Right renal cortex interstitium (tissue), 3 donors: ENCODE data around the gene OR13C4. TPM values are rescaled to one million over a fixed set of nuclear protein-coding genes. Genes with fewer than 3 reads are reported as not detected.
"Not testable (repeated sequence)": the region's sequence is repeated elsewhere in the genome, so short reads cannot be mapped to it uniquely, and the experiment has no call there.

Experiments used
- DNase-seq, 3 donors: peaks; one replicate each; pipeline ENCODE4 v3.0.0-alpha.2; 2013; ENCODE audit warnings: low read depth in 3 of 3, low spot score in 2 of 3
- polyA plus RNA-seq, 3 donors: library from polyadenylated mRNA; unstranded; fragments of 120-200 nt; gene quantifications; one replicate each; pipeline ENCODE4 v1.2.1, GENCODE V29; 2013; ENCODE audit not compliant: insufficient read length in 3 of 3

The OR13C4 gene
- polyA plus RNA-seq = not detected

DNA sequence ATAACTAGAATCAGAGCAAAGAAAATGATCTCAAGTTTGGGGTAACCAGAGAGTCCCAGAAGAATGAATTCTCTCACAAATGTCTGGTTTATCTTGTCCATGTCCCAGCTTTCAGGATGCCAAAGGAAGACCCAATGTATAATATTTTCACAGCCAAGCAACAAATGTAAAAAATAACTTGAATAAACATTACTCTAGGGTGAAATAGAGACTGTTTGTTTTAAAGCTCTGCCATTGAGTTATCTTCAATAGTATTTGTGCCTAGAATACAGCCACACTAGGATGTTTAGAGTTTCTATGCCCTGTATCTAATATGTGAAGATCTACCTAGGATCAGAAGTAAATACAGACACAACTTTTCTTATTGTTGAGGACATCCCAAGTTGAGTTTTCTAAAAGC, at the start of gene OR13C4:
TSS of gene OR13C4 (minus strand) at position 101 of the 400 bp plus-strand sequence. CDS start at position 101, 0 bp downstream.
- DNase-seq = no peak

DNA sequence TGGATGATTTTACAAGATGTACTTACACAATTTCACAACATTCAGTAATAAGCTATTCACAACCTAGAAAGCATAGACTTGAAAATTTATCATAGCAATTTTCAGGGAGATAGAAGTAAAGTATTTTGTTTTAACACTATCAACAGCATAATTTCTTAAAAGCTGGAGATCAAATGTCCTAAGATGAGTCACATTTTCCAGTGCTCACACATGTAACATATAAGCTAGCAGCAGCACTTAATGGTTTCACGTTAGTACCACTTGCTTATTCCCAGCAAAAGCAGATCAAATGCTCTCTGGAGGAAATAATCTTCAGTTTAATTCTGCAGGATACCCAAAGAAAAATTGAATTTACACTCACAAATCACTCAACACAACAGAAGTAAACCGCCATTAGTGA, 48.4 kb upstream of the OR13C4 start:
- no peak for DNase-seq

DNA sequence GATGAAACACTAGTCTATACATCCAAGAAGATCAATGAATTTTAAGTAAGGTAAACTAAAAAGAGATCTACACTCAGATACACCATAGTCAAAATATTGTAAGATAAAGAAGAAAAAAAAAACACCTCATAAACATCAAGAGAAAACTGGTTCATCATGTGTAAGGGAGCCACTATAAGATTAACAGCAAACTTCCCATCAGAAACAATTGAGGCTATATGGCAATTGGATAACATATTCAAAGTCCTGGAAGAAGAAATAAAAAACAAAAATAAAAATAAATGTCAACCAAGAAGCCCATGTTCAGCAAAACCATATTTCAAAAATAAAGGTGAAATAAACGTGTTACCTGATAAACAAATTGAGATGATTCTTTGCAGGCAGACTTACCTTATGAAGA, 45.6 kb upstream of the OR13C4 start:
- no peak for DNase-seq

DNA sequence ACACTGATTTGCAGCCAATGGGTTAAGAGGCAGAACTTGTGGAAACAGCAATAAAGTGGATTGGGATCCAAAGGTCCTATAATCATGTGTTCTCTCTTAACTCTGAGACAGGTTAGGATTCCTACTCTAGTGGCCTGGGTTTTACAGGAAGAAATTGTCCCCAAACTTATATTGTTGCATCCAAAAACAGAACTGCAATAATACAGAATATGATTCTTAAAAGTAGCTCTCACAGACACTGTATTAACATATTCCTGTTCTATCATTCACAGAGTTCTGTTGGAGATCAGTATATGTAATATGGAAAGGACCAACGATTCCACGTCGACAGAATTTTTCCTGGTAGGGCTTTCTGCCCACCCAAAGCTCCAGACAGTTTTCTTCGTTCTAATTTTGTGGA, 41.9 kb upstream of the OR13C4 start, which contains the start of gene OR13C8:
TSS of gene OR13C8 (plus strand) at position 301 of the 400 bp plus-strand sequence. CDS start at position 301, 0 bp downstream.
- no peak for DNase-seq

DNA sequence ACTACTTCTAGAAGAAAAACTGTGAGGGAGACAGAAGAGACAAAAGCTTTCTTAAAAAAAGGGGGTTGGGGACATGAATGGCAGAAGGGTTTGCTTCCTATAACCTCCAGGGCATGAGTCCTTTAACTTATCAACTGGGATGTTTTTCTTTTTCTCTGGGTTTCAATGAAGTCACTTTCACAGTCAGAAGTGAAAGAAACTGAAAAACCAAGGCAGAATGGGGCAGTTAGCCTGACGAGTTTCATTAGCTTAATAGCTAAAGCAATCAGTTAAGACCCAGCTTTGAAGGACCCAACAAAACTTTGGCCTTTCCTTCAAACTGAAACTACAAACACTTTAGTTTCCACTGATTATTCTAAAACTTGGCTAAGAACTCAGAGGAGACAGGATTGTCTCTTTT, 37.3 kb upstream of the OR13C4 start:
- no peak for DNase-seq

DNA sequence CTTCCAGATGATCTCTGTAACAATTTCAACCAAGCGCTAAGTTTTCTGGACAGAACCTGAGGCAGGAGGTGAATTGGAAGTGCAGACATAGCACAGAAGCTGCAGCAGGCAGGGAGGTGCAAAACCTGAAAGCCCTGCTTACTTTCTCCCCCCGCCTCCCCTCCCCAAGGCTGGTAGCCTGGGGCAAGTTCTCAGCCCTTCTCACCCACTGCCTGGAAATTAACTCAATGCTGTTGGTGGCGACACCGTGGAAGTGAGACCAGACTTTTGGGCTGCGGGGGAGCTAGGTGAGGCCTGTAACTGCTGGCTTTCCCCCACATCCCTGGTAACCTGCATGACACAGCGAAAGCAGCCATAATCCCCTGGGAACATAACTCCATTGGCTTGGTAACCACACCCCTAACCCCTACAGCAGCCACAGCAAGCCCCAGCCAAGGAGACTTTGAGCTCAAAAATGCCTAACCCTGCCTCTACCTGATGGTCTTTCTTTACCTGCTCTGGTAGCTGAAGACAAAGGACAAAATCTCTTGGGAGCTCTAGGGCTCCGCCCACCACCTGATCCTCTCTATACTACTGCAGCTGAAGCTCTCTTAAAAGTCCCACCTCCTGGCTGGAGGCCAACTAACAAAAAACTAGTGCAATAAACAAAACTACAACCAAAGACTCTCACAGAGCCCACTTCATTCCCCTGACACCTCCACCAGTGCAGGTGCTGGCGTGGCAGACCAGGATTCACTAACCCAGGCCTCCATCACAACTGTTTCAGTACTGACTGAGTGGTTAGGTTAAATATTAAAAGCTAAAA, 30.0 kb upstream of the OR13C4 start:
- DNase-seq = no peak

DNA sequence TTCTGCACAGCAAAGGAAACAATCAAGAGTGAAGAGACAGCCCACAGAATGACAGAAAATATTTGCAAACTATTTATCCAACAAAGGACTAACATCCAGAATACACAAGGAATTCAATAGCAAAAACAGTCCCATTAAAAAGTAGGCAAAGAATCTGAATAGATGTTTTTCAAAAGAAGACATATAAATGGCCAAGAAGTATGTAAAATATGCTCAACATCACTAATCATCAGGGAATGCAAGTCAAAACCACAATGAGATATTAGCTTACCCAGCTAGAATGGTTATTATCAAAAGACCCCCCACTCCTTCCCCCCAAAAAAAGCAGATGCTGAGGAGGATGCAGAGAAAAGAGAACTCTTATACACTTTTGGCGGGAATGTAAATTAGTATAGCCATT, 28.5 kb upstream of the OR13C4 start:
- no peak for DNase-seq

DNA sequence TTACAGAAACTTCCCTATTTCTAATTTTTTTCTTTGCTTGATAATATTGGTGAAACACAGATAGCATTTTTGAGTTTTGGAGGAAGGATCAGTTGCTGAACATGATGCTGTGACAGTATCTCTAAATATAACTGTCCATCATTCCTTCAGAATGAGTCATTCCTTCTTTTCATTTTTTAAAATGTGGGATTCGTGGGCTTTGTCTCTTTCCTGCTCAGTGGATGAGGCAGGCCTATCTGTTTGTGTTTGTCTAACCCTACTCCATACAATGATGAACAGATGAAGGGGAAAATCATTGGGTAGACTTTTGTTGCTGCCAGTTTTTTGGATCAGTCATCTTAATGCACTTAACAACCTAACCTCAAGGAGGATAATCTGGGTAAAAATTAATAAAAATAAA, 26.3 kb upstream of the OR13C4 start:
- DNase-seq = no peak

DNA sequence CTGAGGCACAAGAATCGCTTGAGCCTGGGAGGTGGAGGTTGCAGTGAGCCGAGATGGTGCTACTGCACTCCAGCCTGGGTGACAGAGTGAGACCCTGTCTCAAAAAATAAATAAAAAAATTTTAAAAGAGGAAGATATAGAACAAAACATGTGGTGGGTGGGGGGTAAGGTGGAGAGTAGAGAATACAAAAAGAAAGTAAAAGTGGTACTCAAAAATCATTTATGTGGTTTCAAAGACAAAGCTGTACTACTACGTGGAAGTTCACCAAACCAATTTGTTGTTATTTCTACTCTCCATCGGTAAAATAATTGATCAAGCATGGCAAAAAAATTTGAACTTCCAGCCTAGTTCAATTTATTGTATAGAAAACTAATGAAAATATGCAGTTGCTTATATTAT, 17.6 kb upstream of the OR13C4 start:
- no peak for DNase-seq

DNA sequence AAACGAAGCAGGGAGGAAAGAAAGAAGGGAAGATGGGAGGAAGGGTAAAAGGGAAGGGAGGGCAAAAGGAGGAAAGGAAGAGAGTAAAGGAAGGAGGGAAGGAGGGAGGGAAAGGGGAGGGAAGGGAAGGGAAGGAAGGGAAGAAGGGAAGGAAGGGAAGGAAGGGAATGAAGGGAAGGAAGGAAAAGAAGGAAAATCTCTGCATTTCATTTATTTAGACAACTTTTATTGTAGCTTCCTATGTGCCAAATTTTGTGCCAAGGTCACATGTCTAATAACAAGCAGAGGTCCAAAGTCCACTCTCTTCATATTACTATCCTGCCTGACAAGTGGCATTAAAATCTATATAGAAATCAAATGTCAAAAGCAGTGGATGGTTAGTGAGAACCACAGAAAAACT, 12.3 kb upstream of the OR13C4 start:
- DNase-seq = no peak

DNA sequence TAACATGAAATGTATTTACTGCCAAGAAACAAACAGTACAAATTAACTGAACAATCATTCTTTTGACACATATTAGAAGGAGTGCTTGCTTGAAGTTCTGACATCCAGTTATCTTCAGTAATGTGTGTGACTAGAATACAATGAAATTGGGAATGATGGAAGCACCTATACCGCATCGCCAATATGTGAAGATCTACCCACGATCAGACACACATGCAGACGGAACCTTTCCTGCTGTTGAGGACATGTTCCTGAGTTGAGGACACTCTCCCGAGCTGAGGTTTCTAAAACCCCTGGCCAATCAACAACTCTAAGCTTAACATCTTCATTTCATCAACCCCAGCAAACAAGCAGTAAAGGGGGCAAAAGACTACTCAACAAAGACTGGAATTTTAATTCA, 9.7 kb upstream of the OR13C4 start, which contains the start of gene OR13C3:
TSS of gene OR13C3 (minus strand) at position 101 of the 400 bp plus-strand sequence. CDS start 133 bp downstream, outside the sequence.
- no peak for DNase-seq

DNA sequence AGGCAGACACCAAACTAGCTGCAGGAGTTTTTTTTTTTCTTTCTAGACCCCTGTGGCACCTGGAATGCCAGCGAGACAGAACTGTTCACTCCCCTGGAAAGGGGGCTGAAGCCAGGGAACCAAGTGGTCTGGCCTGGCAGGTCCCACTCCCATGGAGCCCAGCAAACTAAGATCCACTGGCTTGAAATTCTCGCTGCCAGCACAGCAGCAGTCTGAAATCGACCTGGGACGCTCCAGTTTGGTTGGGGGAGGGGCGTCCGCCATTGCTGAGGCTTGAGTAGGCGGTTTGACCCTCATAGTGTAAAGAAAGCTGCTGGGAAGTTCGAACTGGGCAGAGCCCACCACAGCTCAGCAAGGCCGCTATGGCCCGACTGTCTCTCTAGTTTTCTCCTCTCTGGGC, 6.8 kb downstream of the OR13C4 start:
- not testable (repeated sequence) for DNase-seq

DNA sequence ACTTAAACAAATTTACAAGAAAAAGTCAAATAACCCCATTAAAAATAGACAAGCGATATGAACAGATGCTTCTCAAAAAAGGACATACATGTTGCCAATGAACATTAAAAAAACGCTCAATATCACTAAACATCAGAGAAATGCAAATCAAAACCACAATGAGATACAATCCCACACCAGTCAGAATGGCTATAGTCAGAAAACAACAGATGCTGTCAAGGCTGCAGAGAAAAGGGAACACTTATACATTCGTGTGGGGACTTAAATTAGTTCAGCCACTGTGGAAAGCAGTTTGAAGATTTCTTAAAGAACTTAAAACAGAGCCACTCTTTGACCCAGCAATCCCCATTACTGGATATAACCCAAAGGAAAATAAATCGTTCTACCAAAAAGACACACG, 12.1 kb downstream of the OR13C4 start:
- DNase-seq = no peak

DNA sequence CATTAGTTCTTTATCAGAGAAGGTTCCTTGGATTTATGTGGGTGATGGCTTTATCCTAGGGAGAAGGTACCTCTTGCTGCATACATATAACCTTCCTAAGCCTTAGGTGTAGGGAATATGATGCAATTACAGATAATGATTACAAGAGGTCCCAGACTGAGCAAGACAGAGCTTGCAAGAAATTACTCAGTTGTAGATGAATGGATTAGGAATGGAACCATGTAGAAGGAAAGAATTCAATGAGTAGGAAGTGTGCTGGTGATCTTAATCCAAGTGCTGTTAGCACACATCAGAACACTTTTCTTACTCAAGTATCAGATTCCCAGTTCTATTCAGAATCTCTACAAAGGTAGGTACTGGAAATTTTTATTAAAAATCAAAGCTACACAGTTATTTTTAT, 20.4 kb downstream of the OR13C4 start:
- DNase-seq = no peak

DNA sequence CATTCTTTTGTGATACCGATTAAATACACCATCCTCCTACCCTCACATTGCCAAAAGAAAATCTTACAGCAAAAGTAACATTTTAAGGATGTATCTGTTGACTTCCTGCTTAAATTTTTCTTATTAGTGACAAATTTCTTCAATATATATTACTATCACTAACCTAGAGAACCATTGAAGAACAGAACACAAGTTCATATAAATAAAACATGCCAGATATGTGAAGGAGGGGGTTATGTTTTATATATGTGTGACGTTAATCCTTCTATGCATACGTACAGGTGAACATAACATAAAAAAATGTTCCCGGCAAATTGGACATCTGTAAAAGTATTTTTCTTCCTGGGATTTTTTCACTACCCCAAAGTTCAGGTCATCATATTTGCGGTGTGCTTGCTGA, 23.0 kb downstream of the OR13C4 start, which contains the start of gene OR13F1:
TSS of gene OR13F1 (plus strand) at position 301 of the 400 bp plus-strand sequence. CDS start at position 301, 0 bp downstream.
- no peak for DNase-seq

DNA sequence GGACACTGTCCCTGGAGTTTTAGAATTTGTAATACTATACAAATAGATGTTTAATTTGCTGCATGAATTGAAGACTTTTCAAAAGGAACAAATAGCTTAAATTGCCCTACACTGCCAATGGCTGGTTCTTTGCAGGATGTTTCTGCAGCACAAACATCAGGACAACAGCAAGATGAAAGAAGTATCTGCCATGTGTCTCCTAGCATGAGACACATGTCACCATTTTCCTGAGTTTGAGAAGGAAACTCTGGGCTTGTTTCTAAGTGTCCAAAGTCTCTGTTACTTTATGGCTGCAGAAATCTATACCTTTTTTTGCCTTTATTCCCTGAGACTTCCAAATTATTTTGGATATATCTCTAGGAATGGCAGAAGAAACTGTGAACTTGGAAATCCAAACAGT, 23.6 kb downstream of the OR13C4 start:
- DNase-seq = no peak

DNA sequence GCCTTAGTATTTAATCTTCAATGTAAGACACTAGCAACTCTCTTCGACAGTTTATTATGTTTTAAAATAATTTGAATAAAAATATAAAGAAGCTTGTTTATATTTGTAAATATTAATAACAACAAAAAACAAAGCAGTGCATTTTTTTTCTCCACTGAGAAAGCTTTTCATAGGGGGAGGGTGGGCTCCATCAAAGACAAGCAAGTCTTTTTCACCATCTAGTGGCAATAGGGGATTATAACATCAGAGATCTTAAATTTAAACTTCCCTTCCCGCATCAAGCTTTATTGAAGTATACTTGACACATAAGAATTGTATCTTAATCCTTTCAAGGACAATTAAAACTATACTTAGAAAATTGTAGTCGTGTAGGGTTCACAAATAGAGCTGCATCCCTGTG, 32.2 kb downstream of the OR13C4 start:
- peak in 2 of 3 donors; percentile 2 for DNase-seq

DNA sequence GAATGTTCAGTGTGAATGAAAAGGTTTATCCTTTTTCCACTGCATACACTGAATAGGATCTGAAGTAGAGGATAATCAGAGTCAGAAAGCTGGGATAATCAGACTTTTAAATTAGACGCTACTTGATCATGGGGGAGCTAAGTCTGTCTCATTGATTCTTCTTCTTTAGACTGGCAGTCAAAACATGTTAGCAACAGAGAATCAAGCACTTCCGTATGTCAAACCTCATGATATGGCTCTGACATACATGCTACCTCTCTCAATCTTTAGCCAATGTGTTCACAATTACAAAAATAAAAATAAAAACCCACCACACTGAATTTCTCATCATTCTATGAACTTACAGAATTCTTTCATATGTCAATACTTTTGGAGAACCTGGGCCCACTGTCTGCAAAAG, 42.0 kb downstream of the OR13C4 start:
- no peak for DNase-seq

DNA sequence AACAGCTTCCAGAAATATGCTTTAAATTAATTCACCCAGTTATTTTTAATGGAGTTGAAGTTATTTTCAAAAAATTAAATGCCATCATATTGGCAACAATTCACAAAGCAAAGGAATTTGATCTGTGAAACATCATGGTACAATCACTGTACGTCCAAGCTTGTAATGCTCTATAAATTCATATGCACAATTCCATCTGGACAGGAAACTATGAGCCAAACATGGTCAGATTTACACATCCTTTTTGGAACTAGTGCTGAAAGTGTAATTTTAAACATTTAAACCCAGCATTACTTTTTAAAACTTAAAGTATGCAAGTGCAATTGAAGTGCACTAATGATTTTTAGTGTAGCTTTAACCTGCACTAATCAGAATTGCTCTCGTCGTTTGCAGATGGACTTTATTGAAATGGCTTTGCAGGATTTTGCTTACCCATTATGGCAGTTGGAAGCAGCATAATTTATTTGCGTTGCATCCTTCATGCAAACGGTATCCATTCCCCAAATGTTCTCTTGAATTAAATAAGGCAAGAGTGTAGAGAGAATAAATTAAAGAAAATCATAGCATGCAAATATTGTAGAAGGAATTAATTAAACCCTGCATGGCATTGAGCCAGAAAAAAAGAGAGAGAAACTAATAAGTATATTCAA, 44.0 kb downstream of the OR13C4 start:
- no peak for DNase-seq
